AML-193 (cell line): Measurements from ENCODE around the gene CASP10.
A peak's percentile ranks its signal among the peaks of the same experiment; 100 is the strongest.

Experiments
- DNase-seq, 2 experiments: peaks; one replicate each; lab custom pipeline; 2025; lab: John Stamatoyannopoulos, UW

Gene CASP10

GRCh38 chr2:201260302-201260800, 77.4 kb downstream of the CASP10 start, which contains the start of gene CASP8:
CASP8 (plus strand) TSS chr2:201260536; CDS start chr2:201266487, 5,951 bp downstream.
- DNase-seq: peak; percentile 91 to 94

GRCh38 chr2:201261471-201261870, 78.5 kb downstream of the CASP10 start:
- peak in 1 of 2 experiments; percentile 16 for DNase-seq

GRCh38 chr2:201261906-201262305, 79.0 kb downstream of the CASP10 start:
- DNase-seq: no peak

GRCh38 chr2:201262718-201263117, 79.8 kb downstream of the CASP10 start:
- no peak for DNase-seq

GRCh38 chr2:201263779-201264178, 80.8 kb downstream of the CASP10 start:
- no peak for DNase-seq

GRCh38 chr2:201264472-201265173, 81.7 kb downstream of the CASP10 start:
- no peak for DNase-seq

- DNase-seq: no peak
Measured at GRCh38 chr2:201266629-201267028, 83.7 kb downstream of the CASP10 start.

GRCh38 chr2:201267278-201268030, 84.5 kb downstream of the CASP10 start:
- no peak for DNase-seq

- no peak for DNase-seq
Measured at GRCh38 chr2:201269764-201270163, 86.8 kb downstream of the CASP10 start.

GRCh38 chr2:201270293-201271001, 87.5 kb downstream of the CASP10 start:
- no peak for DNase-seq

- no peak for DNase-seq
Measured at GRCh38 chr2:201271917-201272316, 89.0 kb downstream of the CASP10 start.

GRCh38 chr2:201273330-201273983, 90.5 kb downstream of the CASP10 start:
- no peak for DNase-seq

GRCh38 chr2:201275069-201275468, 92.1 kb downstream of the CASP10 start:
- DNase-seq: no peak

GRCh38 chr2:201275990-201276389, 93.0 kb downstream of the CASP10 start:
- DNase-seq: no peak

GRCh38 chr2:201276511-201276910, 93.6 kb downstream of the CASP10 start:
- DNase-seq: no peak
